Ishikawa (cell line): ENCODE measurements around the gene OSBPL10.

ENCODE experiments used
- CREB1 ChIP-seq: IDR thresholded peaks from 2 replicates; pipeline ENCODE4 v1.6.1; 2012; ENCODE audit warnings: low read depth
- EGR1 ChIP-seq: IDR thresholded peaks from 2 replicates; pipeline ENCODE4 v1.6.1; 2012
- EP300 ChIP-seq: IDR thresholded peaks from 2 replicates; pipeline ENCODE4 v1.6.1; 2012; ENCODE audit warnings: borderline replicate concordance
- FOXM1 ChIP-seq: IDR thresholded peaks from 2 replicates; pipeline ENCODE4 v1.6.1; 2012; ENCODE audit warnings: low read depth, borderline replicate concordance
- NFIC ChIP-seq: IDR thresholded peaks from 2 replicates; pipeline ENCODE4 v1.6.1; 2012
- RAD21 ChIP-seq: IDR thresholded peaks from 2 replicates; pipeline ENCODE4 v1.6.1; 2012; ENCODE audit warnings: low read depth
- TAF1 ChIP-seq: IDR thresholded peaks from 2 replicates; pipeline ENCODE4 v1.6.1; 2012; ENCODE audit warnings: low read depth, mild to moderate bottlenecking
- TCF12 ChIP-seq: IDR thresholded peaks from 2 replicates; pipeline ENCODE4 v1.6.1; 2012; ENCODE audit warnings: low read depth
- YY1 ChIP-seq: IDR thresholded peaks from 2 replicates; pipeline ENCODE4 v1.6.1; 2012; ENCODE audit warnings: low read depth
- ZBTB7A ChIP-seq: IDR thresholded peaks from 2 replicates; pipeline ENCODE4 v1.6.1; 2012; ENCODE audit warnings: low read depth
- TF ChIP-seq, protein P1 (sequence below): IDR thresholded peaks from 2 replicates; pipeline ENCODE4 v1.6.1; 2012
- TF ChIP-seq, protein P2 (sequence below): IDR thresholded peaks from 2 replicates; pipeline ENCODE4 v1.6.1; 2012; ENCODE audit warnings: low read depth, mild to moderate bottlenecking
- TF ChIP-seq, protein P3 (sequence below): IDR thresholded peaks from 2 replicates; pipeline ENCODE4 v1.6.1; 2012

OSBPL10 gene

DNA sequence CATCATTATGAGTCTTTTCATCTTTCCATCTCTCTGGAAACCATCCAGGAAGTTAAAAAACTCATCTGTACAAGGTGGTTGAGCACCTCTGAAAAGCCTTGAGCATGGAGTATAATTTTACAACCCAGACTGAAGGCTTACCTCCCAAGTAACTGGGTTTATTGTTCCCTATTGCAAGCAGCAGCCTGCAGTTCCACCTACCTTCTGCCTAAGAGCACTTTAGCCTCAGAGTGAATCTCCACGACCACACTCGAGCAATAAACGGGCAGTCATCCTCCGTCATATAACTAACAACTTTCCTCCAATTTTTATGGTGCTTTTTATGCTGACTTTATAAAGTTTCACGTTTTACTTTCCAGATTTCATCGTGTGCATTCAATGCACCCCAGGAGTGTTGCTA, 32.8 kb downstream of the OSBPL10 start:
- TF ChIP-seq FOXM1 (no peak), RAD21 (no peak)
- TF ChIP-seq, protein P1, sequence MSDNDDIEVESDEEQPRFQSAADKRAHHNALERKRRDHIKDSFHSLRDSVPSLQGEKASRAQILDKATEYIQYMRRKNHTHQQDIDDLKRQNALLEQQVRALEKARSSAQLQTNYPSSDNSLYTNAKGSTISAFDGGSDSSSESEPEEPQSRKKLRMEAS, result no peak
- TF ChIP-seq, protein P2, sequence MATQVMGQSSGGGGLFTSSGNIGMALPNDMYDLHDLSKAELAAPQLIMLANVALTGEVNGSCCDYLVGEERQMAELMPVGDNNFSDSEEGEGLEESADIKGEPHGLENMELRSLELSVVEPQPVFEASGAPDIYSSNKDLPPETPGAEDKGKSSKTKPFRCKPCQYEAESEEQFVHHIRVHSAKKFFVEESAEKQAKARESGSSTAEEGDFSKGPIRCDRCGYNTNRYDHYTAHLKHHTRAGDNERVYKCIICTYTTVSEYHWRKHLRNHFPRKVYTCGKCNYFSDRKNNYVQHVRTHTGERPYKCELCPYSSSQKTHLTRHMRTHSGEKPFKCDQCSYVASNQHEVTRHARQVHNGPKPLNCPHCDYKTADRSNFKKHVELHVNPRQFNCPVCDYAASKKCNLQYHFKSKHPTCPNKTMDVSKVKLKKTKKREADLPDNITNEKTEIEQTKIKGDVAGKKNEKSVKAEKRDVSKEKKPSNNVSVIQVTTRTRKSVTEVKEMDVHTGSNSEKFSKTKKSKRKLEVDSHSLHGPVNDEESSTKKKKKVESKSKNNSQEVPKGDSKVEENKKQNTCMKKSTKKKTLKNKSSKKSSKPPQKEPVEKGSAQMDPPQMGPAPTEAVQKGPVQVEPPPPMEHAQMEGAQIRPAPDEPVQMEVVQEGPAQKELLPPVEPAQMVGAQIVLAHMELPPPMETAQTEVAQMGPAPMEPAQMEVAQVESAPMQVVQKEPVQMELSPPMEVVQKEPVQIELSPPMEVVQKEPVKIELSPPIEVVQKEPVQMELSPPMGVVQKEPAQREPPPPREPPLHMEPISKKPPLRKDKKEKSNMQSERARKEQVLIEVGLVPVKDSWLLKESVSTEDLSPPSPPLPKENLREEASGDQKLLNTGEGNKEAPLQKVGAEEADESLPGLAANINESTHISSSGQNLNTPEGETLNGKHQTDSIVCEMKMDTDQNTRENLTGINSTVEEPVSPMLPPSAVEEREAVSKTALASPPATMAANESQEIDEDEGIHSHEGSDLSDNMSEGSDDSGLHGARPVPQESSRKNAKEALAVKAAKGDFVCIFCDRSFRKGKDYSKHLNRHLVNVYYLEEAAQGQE, result no peak

DNA sequence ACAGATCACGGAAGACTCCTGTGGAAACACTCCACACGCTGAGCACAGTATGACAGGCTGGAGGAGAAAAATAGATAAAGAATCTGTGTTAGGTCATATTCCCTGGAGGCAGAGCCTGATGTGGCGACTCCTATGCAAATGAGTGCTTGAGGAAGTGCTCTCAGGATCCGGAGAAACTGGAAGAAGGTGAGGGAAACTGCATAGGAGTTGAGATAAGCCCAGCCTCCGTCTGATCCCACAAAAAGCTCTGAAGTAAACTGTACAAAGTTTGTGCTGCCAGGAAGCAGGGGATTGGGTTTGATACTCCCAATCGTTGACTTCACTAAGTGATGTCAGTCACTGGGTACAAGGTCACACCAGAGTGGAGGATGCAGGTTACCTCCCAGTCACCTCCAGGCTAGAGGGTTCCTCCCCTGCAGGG, 33.4 kb downstream of the OSBPL10 start:
- no peak for TF ChIP-seq TAF1

DNA sequence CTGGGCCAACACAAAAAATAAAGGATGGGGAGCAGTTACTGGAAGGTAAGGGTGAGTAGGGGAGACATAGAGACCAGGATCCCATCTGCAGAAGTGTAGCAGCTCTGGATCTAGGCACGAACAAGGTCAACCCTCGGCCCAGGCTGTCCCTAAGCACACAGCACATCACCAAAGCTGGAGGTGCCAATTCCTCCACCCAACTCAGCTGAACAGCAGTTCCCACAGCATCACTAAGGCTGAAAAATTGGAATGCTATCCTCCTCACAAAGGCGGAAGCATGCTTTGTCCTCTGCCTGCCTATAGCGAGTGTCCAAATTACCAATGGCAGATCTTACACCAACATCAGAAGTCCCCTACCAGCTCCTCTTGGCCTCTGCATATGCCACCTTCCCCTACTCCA, 33.9 kb downstream of the OSBPL10 start:
- TF ChIP-seq FOXM1 (no peak), YY1 (no peak), TCF12 (no peak), EGR1 (no peak), TAF1 (no peak), ZBTB7A (no peak), RAD21 (no peak), EP300 (no peak), NFIC (no peak)
- TF ChIP-seq, protein P2, result no peak
- TF ChIP-seq, protein P3, sequence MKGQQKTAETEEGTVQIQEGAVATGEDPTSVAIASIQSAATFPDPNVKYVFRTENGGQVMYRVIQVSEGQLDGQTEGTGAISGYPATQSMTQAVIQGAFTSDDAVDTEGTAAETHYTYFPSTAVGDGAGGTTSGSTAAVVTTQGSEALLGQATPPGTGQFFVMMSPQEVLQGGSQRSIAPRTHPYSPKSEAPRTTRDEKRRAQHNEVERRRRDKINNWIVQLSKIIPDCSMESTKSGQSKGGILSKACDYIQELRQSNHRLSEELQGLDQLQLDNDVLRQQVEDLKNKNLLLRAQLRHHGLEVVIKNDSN, result no peak

DNA sequence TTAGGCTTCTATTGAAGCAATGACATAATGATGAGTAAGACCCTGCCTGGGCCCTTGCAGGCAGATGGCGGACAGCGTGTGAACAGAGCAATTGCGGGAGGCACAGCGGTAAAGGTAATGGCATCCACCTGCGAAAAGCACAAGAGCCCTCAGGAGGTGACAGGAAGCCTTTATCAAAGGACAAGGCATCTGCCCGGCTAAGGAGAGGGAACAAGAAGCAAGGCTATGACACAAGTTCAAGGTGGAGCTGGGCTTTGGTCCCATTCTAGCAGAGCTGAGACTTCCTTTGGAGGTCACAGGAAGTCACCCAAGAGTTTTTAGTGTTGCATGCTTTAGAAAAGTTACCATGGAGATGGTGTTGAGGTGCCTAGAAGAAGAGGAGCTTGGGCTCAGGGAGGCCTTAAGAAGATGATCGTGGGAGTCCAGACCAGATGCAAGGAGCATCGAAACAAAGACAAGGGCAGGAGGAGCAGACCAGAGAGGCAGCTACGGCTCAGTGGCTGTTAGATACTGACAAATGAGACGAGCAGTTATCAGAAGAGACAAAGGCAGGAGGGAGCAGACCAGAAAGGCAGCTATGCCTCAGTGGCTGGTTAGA, 34.5 kb downstream of the OSBPL10 start:
- TF ChIP-seq EGR1 (no peak), CREB1 (no peak)

GRCh38 chr3:31945738-31946052, 35.4 kb downstream of the OSBPL10 start:
- no peak for TF ChIP-seq EGR1
- TF ChIP-seq TAF1, result no peak
- TF ChIP-seq NFIC, result no peak
- no peak for TF ChIP-seq YY1
- no peak for TF ChIP-seq ZBTB7A
- TF ChIP-seq, protein P1, result no peak
- TF ChIP-seq RAD21, result no peak
- no peak for TF ChIP-seq FOXM1

- no peak for TF ChIP-seq RAD21
- TF ChIP-seq, protein P2, result no peak
- TF ChIP-seq NFIC, result no peak
- TF ChIP-seq YY1, result no peak
- no peak for TF ChIP-seq CREB1
- TF ChIP-seq, protein P1, result no peak
Measured at GRCh38 chr3:31943041-31943440, 38.0 kb downstream of the OSBPL10 start.
